Measurements from ENCODE around the gene SLC6A13. TPM values are rescaled to one million over a fixed set of nuclear protein-coding genes. Genes with fewer than 3 reads are reported as not detected.

Gene SLC6A13
- total RNA-seq, 4 donors from 2014 or later = 0.80 to 4.9 (median 1.7) TPM; not detected in 1

- H3K27ac ChIP-seq = no peak overlapping the region
These were observed 83.3 kb downstream of the SLC6A13 start for GRCh38 chr12:179131-179884.

GRCh38 chr12:178829-179109, 83.9 kb downstream of the SLC6A13 start:
- TF ChIP-seq POLR2A (IDR thresholded peaks at IDR 0.05) = no peak
- no peak for TF ChIP-seq CTCF (IDR thresholded peaks at IDR 0.05)
- H3K4me3 ChIP-seq = no peak overlapping the region
- H3K27me3 ChIP-seq = no peaks in the 10 kb centered on the region
- H3K9me3 ChIP-seq = no peaks in the 10 kb centered on the region
- H3K27ac ChIP-seq = no peak overlapping the region
- no peaks in the 10 kb centered on the region for H3K36me3 ChIP-seq
- peaks cover 0 to 32% (median 6%) of the 10 kb centered on the region in 4 donors for H3K4me1 ChIP-seq
- DNase-seq = no peak

More at GRCh38 chr12:179131-179884, 83.3 kb downstream of the SLC6A13 start:
- H3K9me3 ChIP-seq = no peaks in the 10 kb centered on the region
- H3K36me3 ChIP-seq = no peaks in the 10 kb centered on the region
- H3K27me3 ChIP-seq = no peaks in the 10 kb centered on the region
- H3K4me3 ChIP-seq = no peak overlapping the region
- no peak for TF ChIP-seq POLR2A (IDR thresholded peaks at IDR 0.05)
- TF ChIP-seq CTCF (IDR thresholded peaks at IDR 0.05) = no peak
- DNase-seq = peak in 1 of 3 donors; percentile 52
- peaks cover 0 to 32% (median 6%) of the 10 kb centered on the region in 4 donors for H3K4me1 ChIP-seq

- Histone ChIP-seq H3K36me3 (no peaks in the 10 kb centered on the region), H3K4me1 (peaks cover 0 to 37% (median 6%) of the 10 kb centered on the region in 4 donors), H3K27me3 (no peaks in the 10 kb centered on the region), H3K9me3 (no peaks in the 10 kb centered on the region), H3K27ac (no peak overlapping the region), H3K4me3 (no peak overlapping the region)
- DNase-seq = no peak
- no peak for TF ChIP-seq POLR2A (IDR thresholded peaks at IDR 0.05)
- no peak for TF ChIP-seq CTCF (IDR thresholded peaks at IDR 0.05)
These were observed 84.4 kb downstream of the SLC6A13 start for GRCh38 chr12:177980-178828.

- H3K27ac ChIP-seq = no peak overlapping the region
- no peak overlapping the region for H3K4me3 ChIP-seq
- no peak for DNase-seq
- H3K27me3 ChIP-seq = no peaks in the 10 kb centered on the region
- TF ChIP-seq POLR2A (IDR thresholded peaks at IDR 0.05) (no peak), CTCF (IDR thresholded peaks at IDR 0.05) (no peak)
- H3K9me3 ChIP-seq = no peaks in the 10 kb centered on the region
- H3K4me1 ChIP-seq = peaks cover 0 to 44% (median 6%) of the 10 kb centered on the region in 4 donors
- H3K36me3 ChIP-seq = no peaks in the 10 kb centered on the region
These were observed 85.2 kb downstream of the SLC6A13 start for GRCh38 chr12:177336-177979.

GRCh38 chr12:176321-177181, 86.1 kb downstream of the SLC6A13 start:
- Histone ChIP-seq H3K4me3 (no peak overlapping the region), H3K4me1 (peaks cover 0 to 53% (median 6%) of the 10 kb centered on the region in 4 donors), H3K27ac (peak overlapping the region in 3 of 4 donors; percentile 18 to 83 (median 56)), H3K36me3 (no peaks in the 10 kb centered on the region), H3K9me3 (no peaks in the 10 kb centered on the region), H3K27me3 (no peaks in the 10 kb centered on the region)
- DNase-seq = peak in 2 of 3 donors; percentile 84 to 88
- no peak for TF ChIP-seq POLR2A (IDR thresholded peaks at IDR 0.05)
- no peak for TF ChIP-seq CTCF (IDR thresholded peaks at IDR 0.05)

Measured in Peyer's patch (tissue), 4 donors.